Retinal pigment epithelial cell (primary cell): ENCODE measurements around the gene BDNF.

Experiments used
- DNase-seq: peaks from one replicate; pipeline ENCODE4 v3.0.0-alpha.2; 2010; ENCODE audit warnings: low read depth
- H3K4me3 ChIP-seq: 2 replicates; pipeline ENCODE4 v1.5.1; 2011; ENCODE audit warnings: mild to moderate bottlenecking, low read length, control low read depth, moderate library complexity
- CTCF ChIP-seq: conservative IDR thresholded peaks from 2 replicates; pipeline ENCODE4 v1.5.1; 2011; ENCODE audit warnings: low read depth, low read length, control low read depth, inconsistent platforms

Gene BDNF

DNA sequence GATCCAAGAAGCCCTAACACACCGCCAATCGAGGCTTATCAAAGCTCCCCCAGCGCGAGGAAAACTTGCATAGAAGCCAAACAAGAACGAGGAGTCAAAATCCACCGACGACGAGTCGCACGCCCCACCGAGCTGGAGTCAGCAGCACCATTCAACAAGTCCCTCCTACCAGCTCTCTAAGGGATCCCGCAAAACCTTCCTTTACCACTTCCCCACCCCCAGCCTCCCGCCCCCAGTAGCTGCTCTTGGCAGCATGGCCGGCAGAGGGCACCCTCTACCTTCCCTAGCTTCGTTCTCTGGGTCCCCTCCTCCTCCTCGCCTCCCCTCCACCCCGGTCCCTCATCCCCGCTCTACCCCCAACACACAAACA is 1.4 kb downstream of the BDNF start:
- peak overlapping the region; percentile 97 for H3K4me3 ChIP-seq
- DNase-seq, result peak; percentile 72

DNA sequence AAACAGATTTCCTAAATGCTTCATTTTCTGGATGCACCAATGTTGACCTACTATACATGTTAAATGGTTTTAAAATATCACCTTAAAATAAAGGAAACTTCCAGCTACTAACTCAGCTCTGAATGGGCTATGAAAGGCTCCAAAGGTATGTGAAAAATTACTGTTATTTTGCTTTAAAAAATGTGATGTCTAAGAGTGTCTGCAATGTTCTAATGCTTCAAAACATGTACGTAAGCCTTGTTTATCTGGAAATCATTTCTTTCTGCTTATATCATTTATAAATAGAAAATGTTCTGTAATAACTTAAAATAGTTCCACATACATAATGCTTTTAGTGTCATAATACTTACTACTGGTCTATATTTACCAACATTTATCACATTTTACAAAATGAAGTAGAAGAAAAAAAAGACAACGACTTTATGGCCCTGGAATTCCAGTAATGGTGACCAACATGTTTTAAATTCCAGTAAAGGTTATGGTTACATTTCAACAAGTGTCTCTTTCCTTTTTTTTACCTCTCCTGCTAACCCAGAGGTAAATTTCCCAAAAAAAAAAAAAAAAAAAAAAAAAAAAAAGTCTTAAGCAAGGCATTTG is 2.5 kb downstream of the BDNF start:
- H3K4me3 ChIP-seq, result peak overlapping the region; percentile 97
- DNase-seq, result no peak
- no peak for TF ChIP-seq CTCF

More for the DNA sequence above, 1.4 kb downstream of the BDNF start:
- TF ChIP-seq CTCF, result peak; percentile 76

- DNase-seq, result no peak
- no peak for TF ChIP-seq CTCF
- peak overlapping the region; percentile 97 for H3K4me3 ChIP-seq
These were observed 3.3 kb downstream of the BDNF start for GRCh38 chr11:27696961-27697360.

DNA sequence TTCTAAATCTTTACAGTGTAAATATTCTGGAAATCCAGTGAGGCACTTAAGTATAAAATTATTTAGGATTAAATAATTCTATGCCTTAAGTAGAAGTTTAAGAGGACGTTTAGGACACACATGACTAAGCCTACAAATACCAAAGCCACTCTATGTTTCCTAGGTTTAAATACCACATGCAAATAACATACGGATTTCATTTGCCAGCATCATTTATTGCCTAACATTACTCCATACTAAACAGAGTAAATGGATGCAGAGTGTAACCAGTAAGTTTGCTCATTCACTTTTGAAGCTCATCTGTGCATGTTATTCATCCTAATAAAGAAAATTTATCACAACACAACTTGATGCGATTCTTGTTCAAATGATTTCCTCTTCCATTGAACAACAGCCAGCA is 4.1 kb downstream of the BDNF start:
- TF ChIP-seq CTCF, result no peak
- no peak overlapping the region for H3K4me3 ChIP-seq
- DNase-seq, result no peak

GRCh38 chr11:27694992-27695391 is 5.3 kb downstream of the BDNF start:
- H3K4me3 ChIP-seq, result no peak overlapping the region
- DNase-seq, result no peak
- TF ChIP-seq CTCF, result peak; percentile 38

GRCh38 chr11:27693398-27693797 is 6.9 kb downstream of the BDNF start:
- no peak overlapping the region for H3K4me3 ChIP-seq
- no peak for TF ChIP-seq CTCF

DNA sequence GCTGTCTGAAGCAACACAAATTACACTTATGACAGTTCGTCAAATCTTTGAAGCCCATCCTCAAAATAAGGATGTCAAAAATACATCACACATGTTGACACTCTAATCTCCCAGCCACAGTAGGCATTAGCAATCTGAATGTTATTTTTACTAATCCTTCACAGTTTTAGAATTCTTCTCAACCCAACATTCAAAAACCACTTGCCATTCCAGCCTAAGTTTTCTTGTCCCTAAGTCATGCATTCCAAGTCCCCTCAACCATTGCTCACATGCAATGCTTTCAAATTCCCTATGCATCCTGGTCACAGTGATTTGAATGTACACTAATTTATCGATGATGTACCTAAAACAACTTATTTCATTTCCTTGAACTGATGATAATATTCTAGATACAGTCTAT is 7.5 kb downstream of the BDNF start:
- TF ChIP-seq CTCF, result no peak
- no peak for DNase-seq
- H3K4me3 ChIP-seq, result no peak overlapping the region

More at GRCh38 chr11:27693398-27693797, 6.9 kb downstream of the BDNF start:
- no peak for DNase-seq
